AG09319 (cell line): ENCODE measurements around the gene TNIP1.

Source experiments
- DNase-seq: peaks from one replicate; pipeline ENCODE4 v3.0.0-alpha.2; 2010; ENCODE audit warnings: low read depth; ENCODE audit errors: extremely low read depth
- CTCF ChIP-seq: IDR thresholded peaks from 2 replicates; pipeline ENCODE4 v1.5.1; 2011; ENCODE audit warnings: low read depth, mild to moderate bottlenecking, inconsistent platforms, low read length, moderate library complexity

TNIP1 gene

GRCh38 chr5:151063142-151063989 lies 17.5 kb downstream of the TNIP1 start:
- peak; percentile 49 for DNase-seq
- TF ChIP-seq CTCF = no peak

DNA sequence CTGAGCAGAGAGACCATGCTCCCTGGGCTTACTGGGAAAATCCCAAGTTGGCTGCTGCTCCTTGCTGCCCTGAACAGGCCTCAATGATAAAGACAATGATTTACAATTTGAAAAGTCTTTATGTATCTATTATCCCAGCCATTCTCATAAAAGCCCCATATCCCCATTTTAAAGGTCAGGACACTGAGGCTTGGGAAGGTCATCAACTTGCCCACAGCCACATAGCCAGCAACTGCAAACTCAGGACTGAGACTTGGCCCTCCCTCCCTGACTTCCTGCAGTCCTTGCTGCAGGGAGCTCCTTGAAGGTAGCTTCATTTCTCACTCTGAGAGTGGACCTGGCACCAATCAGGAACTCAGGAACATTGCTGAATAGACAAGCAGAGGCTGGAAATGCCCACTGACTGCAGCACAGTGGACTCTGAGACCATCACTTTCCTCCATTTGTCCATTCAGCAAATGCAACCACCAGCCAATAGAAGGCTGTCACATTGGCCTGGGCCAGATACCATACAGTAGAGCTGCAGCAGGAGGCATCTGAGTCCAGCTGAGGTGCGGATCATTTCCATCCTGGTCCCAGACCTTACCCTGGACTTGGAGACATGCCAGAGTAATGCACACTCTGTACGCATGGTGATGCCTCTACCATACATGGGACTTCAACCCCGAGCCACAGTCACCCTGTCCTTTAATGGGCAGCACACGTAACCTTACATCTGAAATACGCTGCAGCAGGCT lies 18.3 kb downstream of the TNIP1 start:
- no peak for TF ChIP-seq CTCF
- DNase-seq = no peak

DNA sequence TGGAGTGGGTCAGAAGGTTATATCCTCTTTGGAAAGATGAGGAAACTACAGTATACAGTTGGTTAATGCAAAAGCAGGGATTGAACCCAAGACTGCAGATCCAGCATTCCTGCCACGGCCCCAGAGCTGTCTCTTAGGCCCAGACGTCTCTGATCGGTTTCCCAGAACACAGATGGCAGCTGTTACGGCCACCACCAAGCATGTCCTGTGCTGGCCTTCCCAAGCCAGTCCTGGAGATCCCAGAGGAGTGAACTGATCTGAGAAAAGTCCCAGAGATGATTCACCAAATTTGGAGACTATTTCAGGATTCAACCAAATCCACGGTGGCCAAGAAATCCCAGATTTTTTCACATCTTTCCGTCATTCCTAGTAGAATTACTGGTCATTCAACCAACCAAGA lies 20.1 kb downstream of the TNIP1 start:
- no peak for TF ChIP-seq CTCF
- no peak for DNase-seq

GRCh38 chr5:151058891-151059489 lies 21.8 kb downstream of the TNIP1 start:
- no peak for DNase-seq
- TF ChIP-seq CTCF = no peak

GRCh38 chr5:151058301-151058700 lies 22.5 kb downstream of the TNIP1 start:
- DNase-seq = no peak
- TF ChIP-seq CTCF = no peak

DNA sequence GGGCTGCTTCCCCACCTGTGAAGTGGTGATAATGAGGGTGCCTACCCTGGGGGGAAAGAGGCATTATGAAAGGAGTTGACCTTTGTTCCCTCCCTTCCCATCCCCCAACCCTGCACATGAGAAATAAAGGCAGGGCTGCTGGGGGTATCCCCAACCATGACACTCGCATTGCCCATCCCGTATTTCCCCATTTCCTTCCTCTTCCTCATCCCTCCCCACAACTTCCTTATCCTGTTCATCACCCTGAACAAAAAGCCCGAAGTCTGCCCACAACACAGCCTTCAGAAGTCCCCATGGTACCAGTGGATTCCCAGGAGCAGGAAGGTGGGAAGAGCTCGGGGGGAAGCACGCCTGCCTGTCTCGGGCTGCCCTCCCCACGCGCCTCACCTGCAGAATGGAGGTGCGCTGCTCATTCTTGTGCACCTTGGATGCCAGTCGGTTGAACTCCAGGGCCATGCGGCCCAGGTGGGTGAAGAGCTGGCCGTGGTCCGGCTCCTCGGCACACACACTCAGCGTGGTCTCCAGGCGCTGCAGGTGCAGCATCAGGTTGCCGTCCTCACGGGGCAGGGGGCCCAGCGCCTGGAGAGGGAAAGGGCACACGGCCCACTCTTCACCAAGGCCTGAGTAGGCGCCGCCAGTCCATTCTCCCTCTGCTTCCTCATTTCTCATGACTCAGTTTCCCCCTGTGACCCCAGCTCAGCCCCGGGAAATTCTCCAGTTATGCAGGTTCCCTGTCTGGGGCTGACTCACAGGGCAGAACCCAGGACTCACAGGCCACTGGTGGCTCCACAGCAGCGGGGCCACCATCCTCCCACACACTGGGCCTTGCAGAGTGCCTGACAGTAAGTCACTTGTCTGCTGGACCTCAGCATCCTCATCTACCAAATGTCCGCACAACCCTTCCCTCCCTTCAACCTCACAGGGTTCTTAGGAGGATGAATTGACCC lies 24.2 kb downstream of the TNIP1 start:
- no peak for TF ChIP-seq CTCF
- DNase-seq = no peak
